Measurements from ENCODE around the gene BRSK2.

DNA sequence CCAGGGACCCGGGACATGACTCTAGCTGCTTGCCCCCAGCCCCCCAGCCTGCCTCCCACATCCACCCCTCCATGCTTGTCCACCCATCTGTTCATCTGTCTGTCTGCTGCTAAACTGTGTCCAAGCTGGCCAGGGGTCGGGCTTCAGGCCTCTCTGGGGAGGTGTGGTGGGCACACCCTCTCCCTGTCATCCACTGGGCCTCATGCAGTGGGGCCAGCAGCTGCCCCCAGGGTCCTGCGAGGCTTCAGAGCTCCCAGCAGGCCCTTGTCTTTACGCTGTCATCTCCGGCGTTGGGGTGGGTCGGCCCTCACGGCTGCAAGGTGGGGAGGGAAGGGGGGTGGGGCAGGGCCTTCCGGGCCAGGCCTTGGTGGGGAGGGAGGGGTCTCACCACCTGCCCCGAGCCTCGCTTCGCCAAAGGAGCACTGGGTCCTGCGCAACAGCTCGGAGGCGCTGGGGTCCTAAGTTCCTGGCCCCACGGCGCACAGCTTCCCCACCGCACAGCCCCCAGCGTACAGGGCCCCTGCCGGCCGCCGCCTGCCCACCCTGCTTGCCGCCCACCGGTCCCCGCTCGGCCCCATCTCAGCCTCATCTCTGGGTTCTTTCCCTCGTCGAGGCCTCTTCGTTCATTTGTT, 70.1 kb downstream of the BRSK2 start:
- no peak for TF ChIP-seq POLR2A (IDR thresholded peaks at IDR 0.05)
- TF ChIP-seq, protein P1, sequence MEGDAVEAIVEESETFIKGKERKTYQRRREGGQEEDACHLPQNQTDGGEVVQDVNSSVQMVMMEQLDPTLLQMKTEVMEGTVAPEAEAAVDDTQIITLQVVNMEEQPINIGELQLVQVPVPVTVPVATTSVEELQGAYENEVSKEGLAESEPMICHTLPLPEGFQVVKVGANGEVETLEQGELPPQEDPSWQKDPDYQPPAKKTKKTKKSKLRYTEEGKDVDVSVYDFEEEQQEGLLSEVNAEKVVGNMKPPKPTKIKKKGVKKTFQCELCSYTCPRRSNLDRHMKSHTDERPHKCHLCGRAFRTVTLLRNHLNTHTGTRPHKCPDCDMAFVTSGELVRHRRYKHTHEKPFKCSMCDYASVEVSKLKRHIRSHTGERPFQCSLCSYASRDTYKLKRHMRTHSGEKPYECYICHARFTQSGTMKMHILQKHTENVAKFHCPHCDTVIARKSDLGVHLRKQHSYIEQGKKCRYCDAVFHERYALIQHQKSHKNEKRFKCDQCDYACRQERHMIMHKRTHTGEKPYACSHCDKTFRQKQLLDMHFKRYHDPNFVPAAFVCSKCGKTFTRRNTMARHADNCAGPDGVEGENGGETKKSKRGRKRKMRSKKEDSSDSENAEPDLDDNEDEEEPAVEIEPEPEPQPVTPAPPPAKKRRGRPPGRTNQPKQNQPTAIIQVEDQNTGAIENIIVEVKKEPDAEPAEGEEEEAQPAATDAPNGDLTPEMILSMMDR (IDR thresholded peaks at IDR 0.05): no peak
